ENCODE measurements around the gene FAM20A.

Gene FAM20A

DNA sequence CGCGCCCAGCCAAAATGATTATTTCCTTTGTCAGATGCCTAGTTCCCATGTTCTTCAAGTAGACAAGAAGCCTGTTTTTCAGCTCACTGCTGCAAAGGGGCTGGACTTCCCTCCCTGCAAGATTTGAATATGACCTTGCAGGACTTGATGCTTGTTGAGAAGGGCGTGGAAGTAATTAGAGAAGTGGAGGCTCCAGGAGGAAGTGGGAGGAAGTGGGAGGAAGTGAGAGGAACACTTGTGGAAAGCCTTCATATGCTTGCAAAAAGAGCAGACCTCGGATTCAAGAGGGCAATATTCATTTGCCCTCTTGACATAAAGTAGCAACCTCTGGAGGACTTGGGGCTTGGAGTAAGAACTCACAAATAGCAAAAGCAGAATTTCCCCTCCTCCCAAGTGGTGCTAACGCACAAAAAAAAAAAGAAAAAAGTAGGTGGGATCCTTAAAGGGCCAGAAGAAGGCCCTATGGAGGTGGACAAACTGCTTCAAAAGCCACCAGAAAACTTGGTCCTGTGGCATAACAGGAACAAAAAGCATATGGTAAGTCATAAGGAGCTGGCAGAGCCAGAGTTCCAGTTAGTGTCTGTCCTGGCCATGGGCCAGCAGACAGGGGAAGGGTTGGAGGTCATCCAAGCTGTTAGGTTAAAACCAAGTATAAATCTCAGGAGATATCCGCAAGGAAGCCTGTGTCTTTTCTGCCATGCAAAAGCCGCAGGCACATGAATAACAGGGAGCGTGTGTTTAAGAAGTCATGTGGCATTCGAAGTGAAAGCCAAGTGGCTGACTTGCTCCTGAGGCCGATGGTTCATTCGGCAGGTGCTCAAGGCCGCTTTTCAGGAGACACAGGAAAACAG is 109.6 kb downstream of the FAM20A start:
- no peak overlapping the region for H3K9ac ChIP-seq (ENCODE audit: low read depth, low read length)
- H4K20me1 ChIP-seq (ENCODE audit: insufficient read depth, low read length) = no peaks in the 10 kb centered on the region
- no peak overlapping the region for H3K4me2 ChIP-seq (ENCODE audit: insufficient read depth, low read length)
- no peak overlapping the region for H3K27ac ChIP-seq (ENCODE audit: low read length)
- ATAC-seq (ENCODE audit: insufficient read depth, low read depth) (no peak), DNase-seq (no peak)
- no peaks in the 10 kb centered on the region for H3K9me3 ChIP-seq (ENCODE audit: insufficient read depth, low read length, severe bottlenecking)
- no peaks in the 10 kb centered on the region for H3K27me3 ChIP-seq (ENCODE audit: insufficient read depth, low read length, poor library complexity)
- TF ChIP-seq, protein P1, sequence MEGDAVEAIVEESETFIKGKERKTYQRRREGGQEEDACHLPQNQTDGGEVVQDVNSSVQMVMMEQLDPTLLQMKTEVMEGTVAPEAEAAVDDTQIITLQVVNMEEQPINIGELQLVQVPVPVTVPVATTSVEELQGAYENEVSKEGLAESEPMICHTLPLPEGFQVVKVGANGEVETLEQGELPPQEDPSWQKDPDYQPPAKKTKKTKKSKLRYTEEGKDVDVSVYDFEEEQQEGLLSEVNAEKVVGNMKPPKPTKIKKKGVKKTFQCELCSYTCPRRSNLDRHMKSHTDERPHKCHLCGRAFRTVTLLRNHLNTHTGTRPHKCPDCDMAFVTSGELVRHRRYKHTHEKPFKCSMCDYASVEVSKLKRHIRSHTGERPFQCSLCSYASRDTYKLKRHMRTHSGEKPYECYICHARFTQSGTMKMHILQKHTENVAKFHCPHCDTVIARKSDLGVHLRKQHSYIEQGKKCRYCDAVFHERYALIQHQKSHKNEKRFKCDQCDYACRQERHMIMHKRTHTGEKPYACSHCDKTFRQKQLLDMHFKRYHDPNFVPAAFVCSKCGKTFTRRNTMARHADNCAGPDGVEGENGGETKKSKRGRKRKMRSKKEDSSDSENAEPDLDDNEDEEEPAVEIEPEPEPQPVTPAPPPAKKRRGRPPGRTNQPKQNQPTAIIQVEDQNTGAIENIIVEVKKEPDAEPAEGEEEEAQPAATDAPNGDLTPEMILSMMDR (IDR thresholded peaks at IDR 0.05; ENCODE audit: borderline replicate concordance, extremely low read depth, low read length, poor library complexity, severe bottlenecking) = no peak
- no peak for TF ChIP-seq EZH2 (IDR thresholded peaks at IDR 0.05; ENCODE audit: borderline replicate concordance, low read depth, low read length, severe bottlenecking)
- H3K36me3 ChIP-seq (ENCODE audit: insufficient read depth, low read length) = no peaks in the 10 kb centered on the region
- no peak overlapping the region for H3K4me3 ChIP-seq (ENCODE audit: low read depth in 1 of 2, low read length in 2 of 2)
- H2AFZ ChIP-seq (ENCODE audit: low read depth, low read length) = no peak overlapping the region
- no peaks in the 10 kb centered on the region for H3K79me2 ChIP-seq (ENCODE audit: insufficient read depth, low read length)
- H3K4me1 ChIP-seq (ENCODE audit: insufficient read depth, low read length) = peaks cover 17% of the 10 kb centered on the region

DNA sequence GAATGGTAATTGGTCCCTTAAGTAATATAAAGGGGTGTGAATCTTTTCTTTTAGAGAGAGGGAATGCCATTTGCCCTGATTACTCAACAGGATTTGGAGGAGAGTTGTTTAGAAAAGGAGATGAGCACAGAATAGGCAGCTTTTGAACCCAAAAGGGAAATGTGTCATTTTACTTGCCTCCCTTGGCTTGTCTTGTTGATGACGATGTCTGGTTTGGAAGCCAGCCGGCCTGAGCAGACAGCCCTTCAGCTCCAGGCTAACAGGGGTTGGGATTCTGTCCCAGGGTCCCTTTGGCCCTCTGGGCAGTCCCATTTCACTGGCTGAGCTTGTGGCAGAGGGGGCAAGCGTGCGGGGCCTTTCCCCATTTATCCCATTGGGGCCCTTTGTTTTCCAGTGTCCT is 111.2 kb downstream of the FAM20A start:
- Histone ChIP-seq H3K36me3 (ENCODE audit: insufficient read depth, low read length) (no peaks in the 10 kb centered on the region), H3K27me3 (ENCODE audit: insufficient read depth, low read length, poor library complexity) (peaks cover 3% of the 10 kb centered on the region), H3K27ac (ENCODE audit: low read length) (no peak overlapping the region), H3K79me2 (ENCODE audit: insufficient read depth, low read length) (no peaks in the 10 kb centered on the region), H3K9ac (ENCODE audit: low read depth, low read length) (no peak overlapping the region), H4K20me1 (ENCODE audit: insufficient read depth, low read length) (no peaks in the 10 kb centered on the region), H3K4me3 (ENCODE audit: low read depth in 1 of 2, low read length in 2 of 2) (no peak overlapping the region), H2AFZ (ENCODE audit: low read depth, low read length) (no peak overlapping the region), H3K4me1 (ENCODE audit: insufficient read depth, low read length) (peaks cover 17% of the 10 kb centered on the region), H3K4me2 (ENCODE audit: insufficient read depth, low read length) (no peak overlapping the region), H3K9me3 (ENCODE audit: insufficient read depth, low read length, severe bottlenecking) (no peaks in the 10 kb centered on the region)
- no peak for ATAC-seq (ENCODE audit: insufficient read depth, low read depth)
- TF ChIP-seq, protein P1 (IDR thresholded peaks at IDR 0.05; ENCODE audit: borderline replicate concordance, extremely low read depth, low read length, poor library complexity, severe bottlenecking) = no peak
- TF ChIP-seq EZH2 (IDR thresholded peaks at IDR 0.05; ENCODE audit: borderline replicate concordance, low read depth, low read length, severe bottlenecking) = no peak
- DNase-seq = no peak

All from DND-41 (cell line).